ENCODE results near the gene SLC43A2. TPM values are rescaled to one million over a fixed set of nuclear protein-coding genes. Genes with fewer than 3 reads are reported as not detected.
A peak's percentile ranks its signal among the peaks of the same experiment; 100 is the strongest.

Gene SLC43A2
- total and polyA plus RNA-seq, 2 of the 13 experiments (the other 11 are each of a cell fraction or from before 2014, with no cell fraction given), result 7.3 to 20.0 TPM

DNA sequence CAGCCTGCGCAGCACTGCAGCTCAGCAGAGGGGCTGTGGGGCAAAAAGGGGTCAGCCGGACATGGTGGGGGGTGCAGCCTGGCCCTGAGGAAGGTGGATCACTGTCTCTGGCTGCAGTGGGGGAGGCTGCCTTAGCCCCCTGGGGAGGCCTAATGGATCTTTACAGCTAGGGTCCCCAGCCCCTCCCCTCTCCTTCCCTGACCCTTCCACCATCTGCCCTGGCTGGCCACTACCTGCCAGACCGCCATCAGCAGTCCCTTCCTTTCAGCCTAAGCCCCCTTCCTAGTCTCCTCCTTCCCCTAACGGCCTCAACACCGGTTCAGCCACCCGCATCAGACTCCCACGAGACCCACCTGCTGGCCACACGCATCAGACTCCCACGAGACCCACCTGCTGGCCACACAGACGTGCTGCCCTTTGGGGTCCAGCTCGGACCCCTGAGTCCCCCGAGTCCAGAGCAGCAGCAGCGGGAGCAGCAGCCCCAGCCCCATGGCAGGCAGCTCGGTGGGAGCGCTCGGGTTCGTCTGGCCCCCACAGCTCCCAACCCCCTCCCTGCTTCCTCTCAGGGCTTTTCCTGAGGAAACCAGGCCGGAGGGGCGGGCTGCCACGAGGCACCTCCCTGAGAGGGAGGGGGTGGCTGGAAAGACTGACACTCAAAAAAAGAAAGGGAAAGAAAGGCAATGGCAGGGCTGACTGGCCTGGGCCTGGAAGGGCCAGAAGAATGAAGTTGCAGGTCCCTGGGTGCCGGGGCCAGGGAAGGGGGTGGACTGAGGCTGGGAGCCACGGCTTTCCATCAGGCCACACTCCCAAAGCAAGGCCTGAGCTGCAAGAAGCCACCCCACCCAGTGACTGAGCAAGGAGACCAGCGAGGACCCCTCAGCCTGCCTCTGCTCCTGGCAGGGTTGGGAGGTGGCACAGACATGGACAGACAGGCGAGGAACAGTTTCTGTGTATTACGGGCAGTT lies 16.9 kb upstream of the SLC43A2 start, which contains the start of gene SCARF1:
Gene SCARF1, minus strand, starts transcription at position 526 of the 965 bp plus-strand sequence. Its CDS starts 35 bp downstream, at position 491.
- no peak within 1 kb of the TSS for H3K4me3 ChIP-seq (replicated peaks in 1 of 3; ENCODE audit: insufficient read depth in 1 of 3, low read depth in 2 of 3, low read length in 3 of 3)
- DNase-seq (ENCODE audit: low spot score), result no peak
- ATAC-seq, result no peak
- no peaks in the 10 kb centered on the region for H4K20me1 ChIP-seq (ENCODE audit: insufficient read depth, low read length)
- no peaks in the 10 kb centered on the region for H3K79me2 ChIP-seq (ENCODE audit: insufficient read depth, low read length)
- ChIA-PET POLR2A (interaction anchor here (1.0 to 1.7 kb wide), 2 partner anchors 47 to 71 kb away, joined by 3 to 4 read pairs; no protein-coding TSS in a partner anchor), CTCF (ENCODE audit: low intra/inter-chr PET ratio, low total read pairs) (no interaction called here)
- WGBS (ENCODE audit: low lambda C conversion rate), result 85% methylated on average over 23 of the region's 25 CpGs
- TF ChIP-seq, protein P1, sequence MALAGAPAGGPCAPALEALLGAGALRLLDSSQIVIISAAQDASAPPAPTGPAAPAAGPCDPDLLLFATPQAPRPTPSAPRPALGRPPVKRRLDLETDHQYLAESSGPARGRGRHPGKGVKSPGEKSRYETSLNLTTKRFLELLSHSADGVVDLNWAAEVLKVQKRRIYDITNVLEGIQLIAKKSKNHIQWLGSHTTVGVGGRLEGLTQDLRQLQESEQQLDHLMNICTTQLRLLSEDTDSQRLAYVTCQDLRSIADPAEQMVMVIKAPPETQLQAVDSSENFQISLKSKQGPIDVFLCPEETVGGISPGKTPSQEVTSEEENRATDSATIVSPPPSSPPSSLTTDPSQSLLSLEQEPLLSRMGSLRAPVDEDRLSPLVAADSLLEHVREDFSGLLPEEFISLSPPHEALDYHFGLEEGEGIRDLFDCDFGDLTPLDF (CRISPR knock-in tag; IDR thresholded peaks at IDR 0.05), result no peak
- TF ChIP-seq JUN (CRISPR knock-in tag; IDR thresholded peaks at IDR 0.05), result no peak
- no peak for TF ChIP-seq NFE2 (CRISPR knock-in tag; IDR thresholded peaks at IDR 0.05)
- no peak for TF ChIP-seq MLLT10 (CRISPR knock-in tag; IDR thresholded peaks at IDR 0.05)
- no peak for TF ChIP-seq FOXJ3 (CRISPR knock-in tag; IDR thresholded peaks at IDR 0.05; ENCODE audit: borderline replicate concordance)
- no peak for TF ChIP-seq ZBTB20 (CRISPR knock-in tag; IDR thresholded peaks at IDR 0.05; ENCODE audit: borderline replicate concordance, low read depth)
- TF ChIP-seq, protein P2, sequence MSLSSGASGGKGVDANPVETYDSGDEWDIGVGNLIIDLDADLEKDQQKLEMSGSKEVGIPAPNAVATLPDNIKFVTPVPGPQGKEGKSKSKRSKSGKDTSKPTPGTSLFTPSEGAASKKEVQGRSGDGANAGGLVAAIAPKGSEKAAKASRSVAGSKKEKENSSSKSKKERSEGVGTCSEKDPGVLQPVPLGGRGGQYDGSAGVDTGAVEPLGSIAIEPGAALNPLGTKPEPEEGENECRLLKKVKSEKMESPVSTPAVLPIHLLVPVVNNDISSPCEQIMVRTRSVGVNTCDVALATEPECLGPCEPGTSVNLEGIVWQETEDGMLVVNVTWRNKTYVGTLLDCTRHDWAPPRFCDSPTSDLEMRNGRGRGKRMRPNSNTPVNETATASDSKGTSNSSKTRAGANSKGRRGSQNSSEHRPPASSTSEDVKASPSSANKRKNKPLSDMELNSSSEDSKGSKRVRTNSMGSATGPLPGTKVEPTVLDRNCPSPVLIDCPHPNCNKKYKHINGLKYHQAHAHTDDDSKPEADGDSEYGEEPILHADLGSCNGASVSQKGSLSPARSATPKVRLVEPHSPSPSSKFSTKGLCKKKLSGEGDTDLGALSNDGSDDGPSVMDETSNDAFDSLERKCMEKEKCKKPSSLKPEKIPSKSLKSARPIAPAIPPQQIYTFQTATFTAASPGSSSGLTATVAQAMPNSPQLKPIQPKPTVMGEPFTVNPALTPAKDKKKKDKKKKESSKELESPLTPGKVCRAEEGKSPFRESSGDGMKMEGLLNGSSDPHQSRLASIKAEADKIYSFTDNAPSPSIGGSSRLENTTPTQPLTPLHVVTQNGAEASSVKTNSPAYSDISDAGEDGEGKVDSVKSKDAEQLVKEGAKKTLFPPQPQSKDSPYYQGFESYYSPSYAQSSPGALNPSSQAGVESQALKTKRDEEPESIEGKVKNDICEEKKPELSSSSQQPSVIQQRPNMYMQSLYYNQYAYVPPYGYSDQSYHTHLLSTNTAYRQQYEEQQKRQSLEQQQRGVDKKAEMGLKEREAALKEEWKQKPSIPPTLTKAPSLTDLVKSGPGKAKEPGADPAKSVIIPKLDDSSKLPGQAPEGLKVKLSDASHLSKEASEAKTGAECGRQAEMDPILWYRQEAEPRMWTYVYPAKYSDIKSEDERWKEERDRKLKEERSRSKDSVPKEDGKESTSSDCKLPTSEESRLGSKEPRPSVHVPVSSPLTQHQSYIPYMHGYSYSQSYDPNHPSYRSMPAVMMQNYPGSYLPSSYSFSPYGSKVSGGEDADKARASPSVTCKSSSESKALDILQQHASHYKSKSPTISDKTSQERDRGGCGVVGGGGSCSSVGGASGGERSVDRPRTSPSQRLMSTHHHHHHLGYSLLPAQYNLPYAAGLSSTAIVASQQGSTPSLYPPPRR (CRISPR knock-in tag; IDR thresholded peaks at IDR 0.05; ENCODE audit: borderline replicate concordance), result no peak
- H3K27me3 ChIP-seq (ENCODE audit: control insufficient read depth in 1 of 2, insufficient read depth in 2 of 2, low read length in 2 of 2), result peaks cover 0 to 9% of the 10 kb centered on the region in 2 experiments; a peak in 3 of 5 replicates
- in situ Hi-C loops (cut with HindIII; ENCODE audit: extremely low pct_ligation_motif_present, low pct_unique_long_range_greater_than_20kb) (no loop called here), intact Hi-C loops (cut with micrococcal nuclease; ENCODE audit: unreplicated experiment) (no loop called here)
- H3K36me3 ChIP-seq (replicated peaks in 1 of 2; ENCODE audit: control insufficient read depth in 1 of 2, insufficient read depth in 2 of 2, low read length in 2 of 2), result no peaks in the 10 kb centered on the region
- peak within 1 kb of the TSS; percentile 79; the same call in 1 of the 2 replicates for H3K4me2 ChIP-seq (ENCODE audit: low read depth, low read length)
- no peaks in the 10 kb centered on the region for H3K9me3 ChIP-seq (ENCODE audit: low read length)
- H3K27ac ChIP-seq (ENCODE audit: extremely low read length, insufficient read depth, low read length), result no peak within 1 kb of the TSS
- no peak within 1 kb of the TSS for H2AFZ ChIP-seq (ENCODE audit: low read length)
- peaks cover 60% of the 10 kb centered on the region for H3K4me1 ChIP-seq (ENCODE audit: insufficient read depth, low read length)
- no peak for FAIRE-seq
- BruUV-seq (replicated peaks), result no TSS peak
- H3K9ac ChIP-seq (ENCODE audit: insufficient read depth, low read depth, low read length), result no peak within 1 kb of the TSS

Measured in HepG2 (cell line).